HG03103 (cell line): ENCODE measurements around the gene ITIH3.

Source experiments
- ATAC-seq: cut with Tn5 transposase; IDR thresholded peaks from one replicate; pipeline ENCODE4 v1.9.1; 2021; ENCODE audit warnings: low read depth; ENCODE audit not compliant: unreplicated experiment

ITIH3 gene

GRCh38 chr3:52820736-52821135 is 26.1 kb downstream of the ITIH3 start:
- no peak for ATAC-seq

DNA sequence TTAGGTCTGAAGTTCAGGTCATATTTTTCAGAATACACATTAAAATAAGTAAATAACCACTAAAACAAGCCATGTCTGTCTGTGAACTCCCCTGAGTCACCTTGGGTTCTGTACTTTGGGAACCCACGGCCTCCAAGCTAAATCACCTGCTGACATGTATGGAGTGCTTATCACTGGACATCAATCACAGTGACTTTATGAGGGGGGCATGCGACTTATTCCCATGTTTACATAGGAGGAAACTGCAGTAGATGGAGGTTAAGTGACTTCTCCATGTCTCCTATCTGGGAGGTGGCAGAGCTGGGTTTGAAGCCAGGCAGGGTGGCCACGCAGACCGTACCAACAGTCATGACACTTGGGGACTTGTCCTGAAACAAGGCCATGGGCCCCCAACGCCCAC is 27.8 kb downstream of the ITIH3 start:
- no peak for ATAC-seq

DNA sequence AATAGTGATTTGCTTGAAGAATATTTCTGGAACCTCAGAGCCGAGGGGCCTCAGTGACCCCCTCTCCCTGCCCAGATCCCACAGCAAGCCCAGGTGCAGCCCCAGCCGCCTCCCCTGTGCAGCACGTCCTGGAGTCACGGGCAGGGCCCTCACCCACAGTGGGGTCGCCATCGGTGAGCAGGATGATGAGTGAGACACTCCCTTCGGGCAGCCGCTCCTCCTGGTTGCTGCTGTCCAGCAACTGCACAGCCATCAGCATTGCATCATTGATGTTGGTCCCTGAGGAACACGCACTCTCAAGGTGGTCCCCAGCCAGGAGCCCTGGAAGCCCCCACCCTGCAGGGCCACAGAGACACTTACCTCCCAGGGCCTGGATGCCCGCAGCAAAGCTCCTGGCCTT is 29.4 kb downstream of the ITIH3 start:
- ATAC-seq: no peak

- no peak for ATAC-seq
These were observed 32.8 kb downstream of the ITIH3 start for GRCh38 chr3:52827441-52827840.

DNA sequence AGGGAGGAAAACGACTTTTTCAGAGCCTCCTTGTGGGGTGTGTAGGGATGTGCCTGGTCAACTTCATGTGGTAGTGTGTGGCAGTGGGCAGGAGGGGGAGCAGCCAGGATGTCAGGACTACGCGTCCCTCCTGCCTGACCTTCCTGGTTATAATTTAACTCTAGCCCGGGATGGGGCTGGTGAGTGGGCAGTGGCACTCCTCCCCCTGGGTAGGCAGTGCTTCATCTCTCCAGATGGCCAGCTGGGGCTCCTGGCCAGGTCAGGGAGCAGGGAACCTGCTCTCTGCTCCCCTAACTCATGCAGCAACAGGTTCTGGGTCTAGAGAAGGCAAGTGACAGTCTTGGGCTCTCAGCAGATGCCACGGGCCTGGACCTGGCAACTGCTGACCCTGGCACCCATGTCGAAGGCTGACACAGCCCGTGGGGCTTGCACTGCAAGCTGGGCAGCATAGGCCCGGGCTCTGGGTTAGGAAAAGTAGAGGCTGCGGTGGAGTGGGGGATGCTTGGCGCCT is 33.3 kb downstream of the ITIH3 start:
- no peak for ATAC-seq

GRCh38 chr3:52829482-52829881 is 34.9 kb downstream of the ITIH3 start:
- no peak for ATAC-seq

GRCh38 chr3:52829906-52830463 is 35.4 kb downstream of the ITIH3 start:
- no peak for ATAC-seq

GRCh38 chr3:52830535-52831258 is 36.1 kb downstream of the ITIH3 start, which contains the start of gene ITIH4:
TSS of gene ITIH4 (minus strand) at chr3:52830672. CDS start at chr3:52830642, 30 bp downstream.
- ATAC-seq: no peak

- no peak for ATAC-seq
These were observed 37.1 kb downstream of the ITIH3 start for GRCh38 chr3:52831500-52832301.

- no peak for ATAC-seq
These were observed 38.6 kb downstream of the ITIH3 start for GRCh38 chr3:52833202-52833601.

GRCh38 chr3:52834871-52835501 is 40.4 kb downstream of the ITIH3 start, which contains the start of gene MUSTN1:
TSS of gene MUSTN1 (minus strand) at chr3:52835019. CDS start at chr3:52834948, 71 bp downstream.
- no peak for ATAC-seq

GRCh38 chr3:52835766-52836470 is 41.3 kb downstream of the ITIH3 start:
- ATAC-seq: no peak

GRCh38 chr3:52836471-52836845 is 41.9 kb downstream of the ITIH3 start:
- ATAC-seq: no peak

- no peak for ATAC-seq
These were observed 42.4 kb downstream of the ITIH3 start for GRCh38 chr3:52836986-52837385.

DNA sequence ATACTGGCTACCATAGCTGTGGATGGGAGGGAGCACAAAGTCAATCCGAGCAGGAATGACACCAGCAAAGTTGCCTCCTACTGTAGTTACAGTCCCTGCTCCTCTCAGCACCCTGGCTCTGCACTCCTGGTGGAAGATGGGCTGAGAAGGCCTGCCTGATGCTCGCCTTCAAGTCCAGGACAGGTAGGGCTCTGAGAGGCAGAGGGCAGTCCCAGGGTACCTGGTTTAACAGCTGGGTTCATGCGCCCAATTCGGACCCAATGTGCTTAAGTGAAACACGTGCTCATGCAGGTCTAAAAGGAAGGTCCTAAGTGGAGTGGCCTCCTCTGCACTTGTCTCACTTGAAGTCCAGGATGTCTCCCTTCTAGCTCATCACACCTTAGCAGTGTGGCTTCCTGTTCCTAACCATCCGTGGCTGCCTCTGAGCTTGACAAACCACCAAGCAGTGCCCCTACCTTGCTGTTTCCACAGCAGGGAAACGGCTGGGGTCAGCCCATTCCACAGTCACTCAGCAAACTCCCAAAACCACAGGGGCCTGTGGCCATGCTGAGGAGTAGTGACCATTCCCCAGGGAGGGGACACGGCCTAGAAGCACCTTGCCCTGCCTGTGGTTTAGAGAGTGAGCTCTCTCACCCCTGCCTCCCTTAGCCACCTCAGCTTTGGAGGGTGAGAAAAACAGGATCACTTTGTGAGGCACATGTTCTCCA is 44.1 kb downstream of the ITIH3 start:
- no peak for ATAC-seq

GRCh38 chr3:52839268-52839575 is 44.6 kb downstream of the ITIH3 start:
- ATAC-seq: no peak

DNA sequence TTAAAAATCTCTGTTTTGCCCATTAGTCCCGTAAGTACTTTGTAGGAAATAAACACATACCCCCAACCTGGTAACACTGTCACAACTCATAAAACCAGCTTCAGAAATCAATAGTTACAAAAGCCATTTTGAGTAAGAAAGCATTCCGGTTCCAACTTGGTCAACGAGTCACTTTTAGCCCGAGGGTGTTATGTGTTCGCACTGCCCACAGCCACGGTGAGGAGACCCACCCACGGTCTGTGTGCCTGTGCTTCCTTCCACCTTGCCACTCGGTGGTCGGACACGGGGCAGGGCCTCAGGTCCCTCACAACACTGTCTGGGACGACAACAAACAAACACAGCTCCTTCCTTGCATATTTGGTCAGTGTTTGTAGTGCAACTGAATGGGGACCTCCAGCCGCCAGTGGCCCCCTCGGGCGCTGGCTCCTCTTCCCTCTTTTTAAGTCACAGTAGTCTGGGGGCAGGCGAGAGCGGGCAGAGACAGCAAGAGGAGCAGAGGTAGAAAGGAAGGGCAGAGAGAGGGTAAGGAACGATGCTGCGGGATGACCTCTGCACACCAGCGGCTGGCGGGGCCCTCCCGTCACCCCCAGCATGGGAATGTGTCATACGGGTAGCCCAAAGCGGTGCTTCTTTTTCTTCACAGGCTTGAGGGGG is 45.4 kb downstream of the ITIH3 start:
- ATAC-seq: no peak

DNA sequence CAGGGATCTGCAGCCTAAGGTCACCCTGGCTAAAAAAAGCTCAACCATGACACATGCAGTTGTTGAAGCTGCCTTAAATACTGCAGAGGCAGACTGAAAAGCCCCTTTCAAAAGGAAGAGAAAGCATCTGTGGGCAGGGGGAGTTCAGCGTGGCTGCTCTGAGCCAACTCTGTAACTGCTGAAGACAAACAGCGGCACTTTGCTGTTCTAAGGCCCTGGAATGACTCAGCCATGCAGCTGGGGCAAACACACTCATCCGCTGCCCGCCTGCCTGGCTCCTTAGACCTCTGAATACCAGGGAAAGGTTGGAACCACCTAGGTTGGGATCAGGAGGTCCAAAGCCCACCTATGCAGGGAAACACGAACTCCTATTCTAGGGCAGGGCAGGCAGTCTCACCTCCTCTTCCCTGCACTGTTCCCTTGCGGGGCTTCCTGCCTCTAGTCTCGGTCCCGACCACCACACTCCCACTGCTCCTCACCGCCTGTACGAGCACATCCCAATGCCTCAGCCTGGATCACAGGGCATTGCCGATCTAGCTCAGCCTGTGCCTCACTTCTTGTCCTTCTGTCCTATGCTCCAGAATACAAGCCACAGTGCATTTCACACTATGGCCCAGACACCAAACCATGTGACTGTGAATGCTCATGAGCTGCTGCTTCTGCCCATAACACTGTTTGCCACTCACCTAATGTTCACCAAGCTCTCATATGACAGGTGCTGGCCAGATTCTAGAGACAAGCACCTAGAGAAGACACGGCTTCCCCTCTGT is 46.8 kb downstream of the ITIH3 start:
- no peak for ATAC-seq

- ATAC-seq: no peak
These were observed 47.4 kb downstream of the ITIH3 start for GRCh38 chr3:52841981-52842340.
